Stimulated activated naive CD8-positive, alpha-beta T cell treated with anti-CD3 and anti-CD28 coated beads, Interleukin-15, amount 100 ng/mL, for 72 hours (primary cell): ENCODE results near the gene DPPA2.
"Not testable (repeated sequence)": the region's sequence is repeated elsewhere in the genome, so short reads cannot be mapped to it uniquely, and the experiment has no call there.

Experiments
- ATAC-seq: fragments of 150-1000 bp; cut with Tn5 transposase; 2 replicates; pipeline ENCODE4 v1.10.0; 2021; ENCODE audit warnings: mild to moderate bottlenecking, moderate library complexity
- DNase-seq, 2 donors: peaks; one replicate each; pipeline ENCODE4 v3.0.0; 2021 to 2022
- H3K27ac Mint-ChIP-seq, 2 donors: one replicate each; pipeline ENCODE4 v1.8.0; 2022; ENCODE audit warnings: mild to moderate bottlenecking in 2 of 2, mixed read lengths in 2 of 2, moderate library complexity in 2 of 2
- H3K27me3 Mint-ChIP-seq: one replicate; pipeline ENCODE4 v1.8.0; 2022; ENCODE audit warnings: mixed read lengths
- H3K4me1 Mint-ChIP-seq: one replicate; pipeline ENCODE4 v1.8.0; 2022; ENCODE audit warnings: mild to moderate bottlenecking, mixed read lengths
- H3K4me3 Mint-ChIP-seq, 2 donors: one replicate each; pipeline ENCODE4 v1.8.0; 2022; ENCODE audit warnings: mild to moderate bottlenecking in 2 of 2, mixed read lengths in 2 of 2, moderate library complexity in 1 of 2
- H3K9me3 Mint-ChIP-seq, 2 donors: one replicate each; pipeline ENCODE4 v1.8.0; 2022; ENCODE audit warnings: mixed read lengths in 2 of 2

Gene DPPA2

GRCh38 chr3:109316162-109316730, at the start of gene DPPA2:
DPPA2 (minus strand) TSS chr3:109316517; CDS start chr3:109314542, 1,975 bp downstream.
- ATAC-seq = no peak
- Mint-ChIP-seq H3K27ac (no peak within 1 kb of the TSS), H3K4me1 (no peaks in the 10 kb centered on the region), H3K9me3 (no peaks in the 10 kb centered on the region), H3K4me3 (no peak within 1 kb of the TSS), H3K27me3 (no peaks in the 10 kb centered on the region)
- no peak for DNase-seq

GRCh38 chr3:109364088-109364487, 47.8 kb upstream of the DPPA2 start:
- no peak overlapping the region for H3K4me3 Mint-ChIP-seq
- H3K9me3 Mint-ChIP-seq = no peaks in the 10 kb centered on the region
- no peak for DNase-seq
- ATAC-seq = no peak
- H3K27me3 Mint-ChIP-seq = no peaks in the 10 kb centered on the region
- H3K27ac Mint-ChIP-seq = no peak overlapping the region
- H3K4me1 Mint-ChIP-seq = no peaks in the 10 kb centered on the region

GRCh38 chr3:109363634-109364033, 47.3 kb upstream of the DPPA2 start:
- Mint-ChIP-seq H3K27ac (no peak overlapping the region), H3K9me3 (no peaks in the 10 kb centered on the region), H3K27me3 (no peaks in the 10 kb centered on the region), H3K4me1 (no peaks in the 10 kb centered on the region), H3K4me3 (no peak overlapping the region)
- no peak for DNase-seq
- no peak for ATAC-seq

DNA sequence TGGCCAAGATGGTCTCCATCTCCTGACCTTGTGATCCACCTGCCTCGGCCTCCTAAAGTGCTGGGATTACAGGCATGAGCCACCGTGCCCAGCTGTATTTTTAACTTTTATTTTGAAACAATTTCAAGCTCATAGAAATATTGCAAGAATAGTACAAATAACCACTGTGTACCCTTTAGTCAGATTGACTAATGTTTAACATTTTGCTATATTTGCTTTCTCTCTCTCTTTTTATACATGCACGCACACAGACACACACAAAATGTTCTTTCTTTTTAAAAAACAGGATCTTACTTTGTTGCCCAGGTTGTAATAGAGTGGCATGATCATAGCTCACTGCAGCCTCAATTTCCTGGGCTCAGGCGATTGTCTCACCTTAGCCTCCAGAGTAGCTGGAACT, 46.5 kb upstream of the DPPA2 start:
- Mint-ChIP-seq H3K27ac (no peak overlapping the region), H3K9me3 (no peaks in the 10 kb centered on the region), H3K4me3 (no peak overlapping the region), H3K27me3 (no peaks in the 10 kb centered on the region), H3K4me1 (no peaks in the 10 kb centered on the region)
- DNase-seq (no peak), ATAC-seq (no peak)

DNA sequence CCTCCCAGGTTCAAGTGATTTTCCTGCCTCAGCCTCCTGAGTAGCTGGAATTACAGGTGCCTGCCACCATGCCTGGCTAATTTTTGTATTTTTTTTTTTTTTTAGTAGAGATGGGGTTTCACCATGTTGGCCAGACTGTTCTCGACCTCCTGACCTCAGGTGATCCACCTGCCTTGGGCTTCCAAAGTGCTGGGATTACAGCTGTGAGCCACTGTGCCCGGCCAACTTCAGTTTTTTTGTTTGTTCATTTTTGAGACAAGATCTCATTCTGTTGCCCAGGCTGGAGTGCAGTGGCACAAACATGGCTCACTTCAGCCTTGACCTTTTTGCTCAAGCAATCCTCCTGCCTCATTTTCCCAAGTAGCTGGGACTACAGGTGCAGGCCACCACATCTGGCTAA, 42.5 kb upstream of the DPPA2 start:
- ATAC-seq, H3K27me3 Mint-ChIP-seq, DNase-seq, H3K9me3 Mint-ChIP-seq, H3K4me3 Mint-ChIP-seq, H3K4me1 Mint-ChIP-seq: not testable (repeated sequence)
- H3K27ac Mint-ChIP-seq = peak overlapping the region in 1 of 2 donors; percentile 54

- ATAC-seq = no peak
Observed at GRCh38 chr3:109356442-109357155, 40.3 kb upstream of the DPPA2 start.

DNA sequence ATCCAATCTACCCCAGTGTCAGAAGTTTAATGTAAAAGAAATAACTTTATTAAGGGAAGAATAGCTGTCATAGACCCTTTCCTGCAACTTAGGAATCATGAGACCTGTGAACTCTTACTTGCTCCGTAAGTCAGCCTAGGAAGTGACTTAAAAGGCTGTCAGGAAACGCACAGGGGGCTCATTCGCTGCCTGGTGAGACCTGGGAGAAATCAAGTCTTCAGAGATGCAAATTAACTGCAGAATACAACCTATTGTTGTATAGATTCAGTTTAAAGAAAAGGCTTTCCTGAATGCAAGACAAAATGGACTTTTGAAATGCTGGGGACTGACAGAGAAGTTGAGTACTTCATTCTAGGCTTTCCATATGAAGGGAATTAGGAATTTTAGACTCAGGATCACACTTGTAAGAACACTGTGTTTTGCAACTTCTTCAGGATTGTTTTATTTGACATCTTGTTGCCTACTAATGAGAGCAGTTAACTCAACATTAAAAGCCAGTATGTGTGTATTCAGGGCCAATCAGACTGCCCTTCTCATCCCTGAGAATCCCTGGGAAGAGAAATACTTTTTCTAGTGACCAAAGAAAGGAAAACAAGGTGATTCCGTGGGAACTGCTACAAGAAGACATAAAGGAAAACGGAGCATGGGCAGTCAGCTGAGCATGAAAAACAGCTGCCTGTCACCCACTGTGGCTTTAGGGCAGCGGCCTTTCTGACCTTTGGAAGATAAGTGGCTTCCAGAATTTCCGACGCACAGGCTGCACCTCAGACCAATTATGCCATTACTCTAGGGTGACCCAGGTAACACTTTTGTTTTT, 39.5 kb upstream of the DPPA2 start:
- ATAC-seq = no peak
- Mint-ChIP-seq H3K9me3 (no peaks in the 10 kb centered on the region), H3K4me1 (no peaks in the 10 kb centered on the region), H3K4me3 (no peak overlapping the region), H3K27me3 (no peaks in the 10 kb centered on the region), H3K27ac (no peak overlapping the region)
- DNase-seq = no peak

More at GRCh38 chr3:109356442-109357155, 40.3 kb upstream of the DPPA2 start:
- Mint-ChIP-seq H3K9me3 (no peaks in the 10 kb centered on the region), H3K4me1 (no peaks in the 10 kb centered on the region), H3K4me3 (no peak overlapping the region), H3K27ac (no peak overlapping the region), H3K27me3 (no peaks in the 10 kb centered on the region)
- DNase-seq = no peak

GRCh38 chr3:109353057-109353456, 36.7 kb upstream of the DPPA2 start:
- no peaks in the 10 kb centered on the region for H3K27me3 Mint-ChIP-seq
- H3K4me1 Mint-ChIP-seq = no peaks in the 10 kb centered on the region
- no peak overlapping the region for H3K4me3 Mint-ChIP-seq
- DNase-seq (no peak), ATAC-seq (no peak)
- H3K27ac Mint-ChIP-seq = no peak overlapping the region
- H3K9me3 Mint-ChIP-seq = no peaks in the 10 kb centered on the region

GRCh38 chr3:109351231-109351630, 34.9 kb upstream of the DPPA2 start:
- DNase-seq (no peak), ATAC-seq (no peak)
- no peaks in the 10 kb centered on the region for H3K4me1 Mint-ChIP-seq
- H3K9me3 Mint-ChIP-seq = no peaks in the 10 kb centered on the region
- H3K4me3 Mint-ChIP-seq = no peak overlapping the region
- no peak overlapping the region for H3K27ac Mint-ChIP-seq
- H3K27me3 Mint-ChIP-seq = no peaks in the 10 kb centered on the region

DNA sequence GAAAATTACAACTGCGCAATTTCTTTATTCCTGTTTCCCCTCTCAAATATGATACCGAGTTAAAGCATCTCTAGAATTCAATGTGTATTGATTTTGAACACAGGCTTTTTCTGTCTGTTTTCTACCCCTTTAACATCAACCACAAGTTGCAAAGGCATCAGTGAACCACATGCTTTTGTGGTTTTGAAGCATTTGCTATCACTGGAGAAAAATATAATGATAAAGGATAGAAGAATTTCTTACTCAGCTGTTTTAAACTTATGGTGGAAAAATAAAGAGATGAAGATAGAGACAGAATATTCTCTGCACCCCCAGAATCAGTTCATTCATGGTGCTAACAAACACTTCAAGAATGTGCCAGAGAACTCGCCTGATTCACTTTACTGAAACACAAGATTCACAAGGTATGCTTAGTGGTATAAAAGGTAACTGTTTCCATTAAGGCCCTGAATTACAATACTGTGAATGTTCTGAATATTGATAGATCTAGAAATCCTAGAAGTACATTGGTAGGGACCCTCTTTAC, 30.5 kb upstream of the DPPA2 start:
- no peak overlapping the region for H3K27ac Mint-ChIP-seq
- H3K4me3 Mint-ChIP-seq = no peak overlapping the region
- DNase-seq = no peak
- H3K27me3 Mint-ChIP-seq = no peaks in the 10 kb centered on the region
- no peaks in the 10 kb centered on the region for H3K4me1 Mint-ChIP-seq
- ATAC-seq = no peak
- no peaks in the 10 kb centered on the region for H3K9me3 Mint-ChIP-seq

DNA sequence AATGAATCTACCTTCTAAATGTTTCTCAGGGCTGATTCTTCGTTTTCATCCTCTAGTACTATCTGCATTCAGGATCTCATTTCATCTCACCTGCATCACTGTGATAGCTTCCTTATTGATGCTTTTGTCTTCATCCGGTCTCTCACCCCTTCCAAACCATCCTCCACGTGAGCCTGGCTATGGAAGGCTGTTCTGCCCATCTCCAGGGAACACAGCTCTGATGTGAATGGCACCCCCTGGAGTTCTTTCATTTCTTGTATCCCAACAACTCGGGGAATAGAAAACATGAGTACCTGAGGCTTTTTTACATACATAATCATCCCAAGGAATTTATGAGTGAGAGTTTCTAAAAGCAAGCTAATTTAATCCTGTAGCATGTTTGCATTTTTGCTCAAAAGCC, 29.8 kb upstream of the DPPA2 start:
- Mint-ChIP-seq H3K27me3 (no peaks in the 10 kb centered on the region), H3K9me3 (no peaks in the 10 kb centered on the region), H3K4me3 (no peak overlapping the region), H3K4me1 (no peaks in the 10 kb centered on the region), H3K27ac (no peak overlapping the region)
- ATAC-seq (no peak), DNase-seq (no peak)

DNA sequence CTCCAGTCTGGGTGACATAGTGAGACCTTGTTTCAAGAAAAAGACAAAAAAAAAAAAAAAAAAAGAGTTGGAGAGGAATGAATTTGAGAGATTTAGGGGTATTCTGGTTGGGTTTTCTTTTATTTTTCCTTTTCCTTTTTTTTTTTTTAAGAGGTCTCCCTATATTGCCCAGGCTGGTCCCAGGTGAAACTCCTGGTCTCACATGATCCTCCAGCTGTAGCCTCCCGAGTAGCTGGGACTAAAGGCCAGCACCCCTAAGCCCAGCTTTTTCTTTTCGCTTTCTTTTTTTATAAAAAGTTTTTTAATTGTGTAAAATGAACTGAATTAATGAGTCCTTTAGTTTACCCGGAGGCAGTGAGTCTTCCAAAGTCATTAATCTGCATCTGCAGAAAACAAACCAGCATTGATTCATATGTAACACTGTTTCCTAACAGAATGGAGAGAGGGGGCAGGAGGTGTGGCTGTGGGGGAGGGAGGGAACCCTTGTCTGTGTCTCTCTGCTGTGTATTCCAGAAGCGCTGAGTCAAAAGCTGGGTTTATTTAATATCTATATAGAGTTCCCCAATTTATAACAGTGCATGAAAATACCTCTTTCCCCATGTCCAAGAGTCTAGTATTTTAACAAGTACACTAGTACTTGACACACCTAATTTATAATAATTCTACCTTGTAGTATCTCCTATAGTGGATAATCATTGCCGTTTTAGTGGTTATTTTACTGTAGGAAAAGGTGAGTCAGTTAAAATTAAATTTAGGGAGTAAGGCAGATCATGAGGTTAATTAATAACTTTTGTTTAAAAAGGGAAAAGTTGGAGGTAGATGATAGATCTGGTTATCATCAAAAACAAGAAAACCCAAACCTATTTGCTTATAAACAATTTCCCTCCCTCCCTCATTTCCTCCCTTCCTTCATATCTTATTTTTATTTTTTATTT, 23.7 kb upstream of the DPPA2 start:
- H3K4me1 Mint-ChIP-seq = peaks cover 22% of the 10 kb centered on the region
- no peak overlapping the region for H3K27ac Mint-ChIP-seq
- no peaks in the 10 kb centered on the region for H3K9me3 Mint-ChIP-seq
- ATAC-seq (no peak), DNase-seq (no peak)
- H3K27me3 Mint-ChIP-seq = peaks cover 37% of the 10 kb centered on the region
- no peak overlapping the region for H3K4me3 Mint-ChIP-seq

GRCh38 chr3:109339197-109339596, 22.9 kb upstream of the DPPA2 start:
- Mint-ChIP-seq H3K4me3 (no peak overlapping the region), H3K27me3 (peaks cover 40% of the 10 kb centered on the region), H3K9me3 (no peaks in the 10 kb centered on the region), H3K27ac (no peak overlapping the region), H3K4me1 (peaks cover 22% of the 10 kb centered on the region)
- no peak for ATAC-seq
- no peak for DNase-seq

- DNase-seq (no peak), ATAC-seq (no peak)
- Mint-ChIP-seq H3K4me3 (no peak overlapping the region), H3K27me3 (peaks cover 40% of the 10 kb centered on the region), H3K4me1 (peaks cover 22% of the 10 kb centered on the region), H3K27ac (no peak overlapping the region), H3K9me3 (no peaks in the 10 kb centered on the region)
Observed at GRCh38 chr3:109338322-109338721, 22.0 kb upstream of the DPPA2 start.

DNA sequence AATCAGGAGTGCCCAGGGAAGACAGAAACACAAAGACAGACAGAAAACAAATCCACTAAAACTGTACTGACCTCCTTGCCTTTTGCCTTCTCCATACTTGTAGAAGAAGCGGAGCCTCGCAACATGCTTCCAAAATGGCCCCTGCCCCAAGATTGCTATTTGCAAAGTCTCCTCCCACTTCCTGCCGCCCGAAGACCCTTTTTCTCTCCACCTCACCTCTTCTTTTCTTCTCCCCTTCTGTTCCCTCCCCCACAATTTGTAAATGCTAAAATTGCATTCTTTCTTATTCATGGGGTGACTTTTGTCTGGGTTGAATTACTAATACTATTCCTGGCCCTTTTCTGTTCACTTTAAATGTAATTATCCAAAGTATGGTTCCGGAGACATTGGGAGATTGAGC, 21.1 kb upstream of the DPPA2 start, which contains the start of gene DPPA4:
TSS of gene DPPA4 (minus strand) at position 154 of the 400 bp plus-strand sequence. CDS start at position 125, 29 bp downstream.
- ATAC-seq (no peak), DNase-seq (no peak)
- peak within 1 kb of the TSS; percentile 74 to 93 for H3K4me3 Mint-ChIP-seq
- no peaks in the 10 kb centered on the region for H3K9me3 Mint-ChIP-seq
- peaks cover 22% of the 10 kb centered on the region for H3K4me1 Mint-ChIP-seq
- H3K27ac Mint-ChIP-seq = no peak within 1 kb of the TSS
- H3K27me3 Mint-ChIP-seq = peaks cover 40% of the 10 kb centered on the region
